ENCODE data around the gene ZNF746. TPM values are rescaled to one million over a fixed set of nuclear protein-coding genes. Genes with fewer than 3 reads are reported as not detected.

ZNF746 gene
- polyA plus RNA-seq, 2 of the 4 experiments (the other 2 are of a cell fraction) = 6.8 to 10.7 TPM

DNA sequence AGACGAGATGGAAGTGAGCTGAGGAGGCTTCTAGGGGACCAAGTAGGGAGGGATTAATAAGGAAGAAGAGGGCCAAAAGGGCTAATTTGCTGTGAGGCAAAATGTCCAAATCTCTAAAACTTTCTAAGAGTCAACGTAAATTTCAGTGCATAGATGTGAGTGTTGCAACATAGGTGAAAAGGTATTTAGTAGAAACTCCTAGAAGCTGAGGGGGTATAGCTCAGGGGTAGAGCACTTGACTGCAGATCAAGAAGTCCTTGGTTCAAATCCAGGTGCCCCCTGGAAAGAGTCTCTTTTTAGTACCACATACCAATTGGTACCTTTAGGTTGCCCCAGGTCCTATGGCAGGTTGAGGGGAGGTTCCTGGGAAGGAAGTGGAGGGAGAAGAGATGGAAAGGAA lies 48.7 kb upstream of the ZNF746 start (continued):
- TF ChIP-seq FOSL2 (IDR thresholded peaks at IDR 0.05) (no peak), FOSL2 (CRISPR knock-in tag; IDR thresholded peaks at IDR 0.05) (no peak), CHD4 (IDR thresholded peaks at IDR 0.05; ENCODE audit: borderline replicate concordance) (no peak)
- TF ChIP-seq, protein P1, sequence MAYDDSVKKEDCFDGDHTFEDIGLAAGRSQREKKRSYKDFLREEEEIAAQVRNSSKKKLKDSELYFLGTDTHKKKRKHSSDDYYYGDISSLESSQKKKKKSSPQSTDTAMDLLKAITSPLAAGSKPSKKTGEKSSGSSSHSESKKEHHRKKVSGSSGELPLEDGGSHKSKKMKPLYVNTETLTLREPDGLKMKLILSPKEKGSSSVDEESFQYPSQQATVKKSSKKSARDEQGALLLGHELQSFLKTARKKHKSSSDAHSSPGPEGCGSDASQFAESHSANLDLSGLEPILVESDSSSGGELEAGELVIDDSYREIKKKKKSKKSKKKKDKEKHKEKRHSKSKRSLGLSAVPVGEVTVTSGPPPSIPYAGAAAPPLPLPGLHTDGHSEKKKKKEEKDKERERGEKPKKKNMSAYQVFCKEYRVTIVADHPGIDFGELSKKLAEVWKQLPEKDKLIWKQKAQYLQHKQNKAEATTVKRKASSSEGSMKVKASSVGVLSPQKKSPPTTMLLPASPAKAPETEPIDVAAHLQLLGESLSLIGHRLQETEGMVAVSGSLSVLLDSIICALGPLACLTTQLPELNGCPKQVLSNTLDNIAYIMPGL (CRISPR knock-in tag; IDR thresholded peaks at IDR 0.05; ENCODE audit: borderline replicate concordance) = no peak

- Histone ChIP-seq H3K4me1 (no peaks in the 10 kb centered on the region), H3K4me3 (no peak overlapping the region), H3K27ac (no peak overlapping the region), H3K4me2 (no peak overlapping the region), H3K9me3 (peaks cover 17% of the 10 kb centered on the region)
- TF ChIP-seq EHMT2 (IDR thresholded peaks at IDR 0.05; ENCODE audit: low read depth) (no peak), E2F6 (IDR thresholded peaks at IDR 0.05; ENCODE audit: borderline replicate concordance, low read depth) (no peak)
- no peak for DNase-seq (ENCODE audit: low read depth in 1 of 2, low spot score in 1 of 2)
- 37% methylated on average over 3 of the region's 3 CpGs for WGBS (ENCODE audit: missing lambda C conversion rate)
- FAIRE-seq = no peak
- no peak for ATAC-seq
- POLR2A ChIA-PET = no interaction called here
- CTCF ChIA-PET = no interaction called here
Observed at GRCh38 chr7:149544028-149544427, 46.4 kb upstream of the ZNF746 start.

DNA sequence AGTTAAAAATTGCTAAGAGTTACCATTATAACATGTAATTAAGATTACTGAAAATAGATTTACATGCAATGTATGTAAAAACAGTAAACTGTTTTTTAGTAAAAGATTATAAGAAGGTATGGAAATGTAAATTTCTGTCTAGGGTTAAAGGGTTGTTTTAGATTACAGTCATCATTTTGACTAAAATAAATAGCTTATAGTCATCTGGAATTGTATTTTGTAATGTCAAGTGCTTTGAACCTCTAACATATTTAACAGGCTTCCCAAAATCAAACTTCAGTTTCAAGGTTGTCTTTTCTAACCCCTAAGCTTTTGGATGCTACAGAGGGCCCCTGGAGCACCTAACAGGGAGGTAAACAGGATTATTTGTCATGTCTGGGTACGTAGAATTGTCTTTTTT lies 35.0 kb upstream of the ZNF746 start:
- Histone ChIP-seq H3K27ac (no peak overlapping the region), H3K9me3 (peaks cover 34% of the 10 kb centered on the region), H3K4me3 (no peak overlapping the region), H3K4me1 (no peaks in the 10 kb centered on the region), H3K4me2 (no peak overlapping the region)
- ChIA-PET POLR2A (no interaction called here), CTCF (interaction anchor here (0.7 to 1.1 kb wide), 3 partner anchors 14 to 258 kb away, joined by 3 to 4 read pairs (median 3); no protein-coding TSS in a partner anchor)
- TF ChIP-seq NPAS2 (CRISPR knock-in tag; IDR thresholded peaks at IDR 0.05; ENCODE audit: borderline replicate concordance) = no peak
- TF ChIP-seq RARB (CRISPR knock-in tag; IDR thresholded peaks at IDR 0.05) = no peak
- TF ChIP-seq EHMT2 (IDR thresholded peaks at IDR 0.05; ENCODE audit: low read depth) = no peak
- TF ChIP-seq HEYL (CRISPR knock-in tag; IDR thresholded peaks at IDR 0.05) = no peak
- no peak for TF ChIP-seq HDAC2 (IDR thresholded peaks at IDR 0.05)
- TF ChIP-seq ZNF302 (CRISPR knock-in tag; IDR thresholded peaks at IDR 0.05) = no peak
- FAIRE-seq (no peak), DNase-seq (ENCODE audit: low read depth in 1 of 2, low spot score in 1 of 2) (no peak), ATAC-seq (no peak)
- WGBS (ENCODE audit: missing lambda C conversion rate) = 76% methylated on average over 1 of the region's 1 CpG

DNA sequence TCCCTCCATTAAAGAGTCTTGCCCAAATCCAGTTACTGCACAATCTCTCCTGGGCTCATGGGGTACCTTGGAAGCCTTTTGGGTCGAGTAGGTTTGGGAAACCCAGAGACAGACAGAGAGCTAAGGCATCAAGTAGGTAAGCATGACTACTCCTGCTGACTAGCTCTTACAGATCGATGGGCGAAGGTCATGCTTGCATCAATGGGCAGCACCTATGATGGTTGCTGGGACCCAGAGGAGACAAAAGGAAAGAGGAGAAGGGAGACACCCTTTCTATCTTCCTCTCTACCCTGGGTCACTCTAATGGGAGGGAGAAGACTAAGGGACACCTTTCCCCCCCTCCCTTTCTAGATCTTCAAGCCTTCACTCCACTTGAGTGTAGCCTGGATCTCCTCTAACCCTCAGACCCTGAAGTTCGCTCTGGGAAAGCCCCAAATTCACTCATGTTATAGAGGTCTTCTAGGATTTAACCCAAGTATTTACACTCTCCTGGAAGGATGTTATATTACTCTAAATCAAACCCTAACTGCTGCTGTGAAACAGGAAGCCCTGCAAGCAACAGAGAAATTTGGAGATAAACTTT lies 31.6 kb upstream of the ZNF746 start:
- CTCF ChIA-PET = no interaction called here

GRCh38 chr7:149527414-149527813 lies 29.8 kb upstream of the ZNF746 start:
- Histone ChIP-seq H3K4me1 (no peaks in the 10 kb centered on the region), H3K4me3 (no peak overlapping the region), H3K27ac (no peak overlapping the region), H3K9me3 (peaks cover 27% of the 10 kb centered on the region), H3K4me2 (no peak overlapping the region)
- POLR2A ChIA-PET = interaction anchor here (0.6 kb wide), 1 partner anchor 8 kb away, joined by 4 read pairs; no protein-coding TSS in a partner anchor
- FAIRE-seq (no peak), ATAC-seq (no peak), DNase-seq (ENCODE audit: low read depth in 1 of 2, low spot score in 1 of 2) (no peak)
- CTCF ChIA-PET = interaction anchor here (0.6 kb wide), 2 partner anchors 16 to 74 kb away, joined by 3 read pairs; no protein-coding TSS in a partner anchor
- WGBS (ENCODE audit: missing lambda C conversion rate) = 37% methylated on average over 1 of the region's 1 CpG
- TF ChIP-seq FOXS1 (CRISPR knock-in tag; IDR thresholded peaks at IDR 0.05) (no peak), USF2 (IDR thresholded peaks at IDR 0.05) (no peak), EHF (CRISPR knock-in tag; IDR thresholded peaks at IDR 0.05) (no peak), E2F6 (IDR thresholded peaks at IDR 0.05; ENCODE audit: borderline replicate concordance, low read depth) (no peak), HES2 (IDR thresholded peaks at IDR 0.05) (no peak), RCOR1 (IDR thresholded peaks at IDR 0.05; ENCODE audit: low read depth, low read length) (no peak), HOXB5 (CRISPR knock-in tag; IDR thresholded peaks at IDR 0.05) (no peak), NFE2L2 (conservative IDR thresholded peaks at IDR 0.05; ENCODE audit: low read length) (no peak), ZSCAN20 (CRISPR knock-in tag; IDR thresholded peaks at IDR 0.05) (no peak), JUN (IDR thresholded peaks at IDR 0.05) (no peak), MAZ (IDR thresholded peaks at IDR 0.05; ENCODE audit: borderline replicate concordance, low read depth, low read length) (no peak), RAD21 (conservative IDR thresholded peaks at IDR 0.05 in 1 of 2, IDR thresholded peaks at IDR 0.05 in 1 of 2) (no peak), CHD4 (IDR thresholded peaks at IDR 0.05; ENCODE audit: borderline replicate concordance) (no peak), MYC (IDR thresholded peaks at IDR 0.05; ENCODE audit: borderline replicate concordance, low read length) (no peak), SREBF2 (IDR thresholded peaks at IDR 0.05) (no peak), EHMT2 (IDR thresholded peaks at IDR 0.05; ENCODE audit: low read depth) (no peak)

More for the DNA sequence above, 31.6 kb upstream of the ZNF746 start:
- Histone ChIP-seq H3K4me1 (no peaks in the 10 kb centered on the region), H3K4me2 (no peak overlapping the region), H3K4me3 (no peak overlapping the region), H3K27ac (no peak overlapping the region), H3K9me3 (peaks cover 34% of the 10 kb centered on the region)
- WGBS (ENCODE audit: missing lambda C conversion rate) = 13% methylated on average over 4 of the region's 4 CpGs
- DNase-seq (ENCODE audit: low read depth in 1 of 2, low spot score in 1 of 2) = no peak
- POLR2A ChIA-PET = no interaction called here
- ATAC-seq = no peak
- peak; percentile 11 for TF ChIP-seq ZFP36 (IDR thresholded peaks at IDR 0.05; ENCODE audit: borderline replicate concordance, partially characterized antibody)
- no peak for TF ChIP-seq RAD21 (conservative IDR thresholded peaks at IDR 0.05 in 1 of 2, IDR thresholded peaks at IDR 0.05 in 1 of 2)
- no peak for FAIRE-seq

Data from A549 (cell line).